Gastroesophageal sphincter (tissue), 3 donors: ENCODE results near the gene L3MBTL4.

Source experiments
- CTCF ChIP-seq, 4 experiments: fragments of 200-600 bp in 2 of 4; fragments of 450-650 bp in 2 of 4; sonication (generic) in 1 of 4; IDR thresholded peaks; one replicate each; pipeline ENCODE4 v1.5.1; 2017 to 2019; ENCODE audit warnings: antibody characterized with exemption in 4 of 4, mild to moderate bottlenecking in 2 of 4, moderate library complexity in 2 of 4
- EP300 ChIP-seq: sonication (generic); formaldehyde crosslinking; IDR thresholded peaks from one replicate; pipeline ENCODE4 v1.6.1; 2017; ENCODE audit warnings: antibody characterized with exemption, mild to moderate bottlenecking
- POLR2A ChIP-seq, 2 donors: fragments of 450-650 bp; IDR thresholded peaks; one replicate each; pipeline ENCODE4 v1.6.1; 2017; ENCODE audit warnings: antibody characterized with exemption in 2 of 2, mild to moderate bottlenecking in 2 of 2, moderate library complexity in 1 of 2
- POLR2AphosphoS5 ChIP-seq: sonication (generic); formaldehyde crosslinking; IDR thresholded peaks from one replicate; pipeline ENCODE4 v1.6.1; 2017; ENCODE audit warnings: antibody characterized with exemption

DNA sequence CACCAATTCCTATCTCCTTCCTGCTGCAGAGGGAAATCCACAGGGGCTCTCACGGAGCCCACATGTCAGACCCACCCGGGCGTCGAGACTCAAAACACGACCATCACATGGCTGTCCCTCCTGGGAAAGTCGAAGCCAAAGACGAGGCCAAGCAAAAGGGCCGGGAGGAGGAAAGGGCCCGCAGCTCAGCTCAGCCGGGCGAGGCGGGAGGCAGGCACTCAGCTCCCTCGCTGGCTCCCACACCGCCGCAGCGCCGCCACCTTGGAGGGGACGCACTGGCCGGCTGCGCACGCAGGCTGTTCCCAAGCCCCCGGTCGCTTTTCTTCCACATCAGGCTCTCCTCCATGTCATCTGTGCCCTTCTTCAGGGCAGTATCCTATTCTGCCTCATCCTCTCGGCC is 130.4 kb downstream of the L3MBTL4 start:
- no peak for TF ChIP-seq CTCF (IDR thresholded peaks at IDR 0.05)
- TF ChIP-seq POLR2AphosphoS5 = no peak
- no peak for TF ChIP-seq POLR2A (IDR thresholded peaks at IDR 0.05)
- TF ChIP-seq EP300 = no peak
